ENCODE results near the gene ERN2.
"Not testable (repeated sequence)": the region's sequence is repeated elsewhere in the genome, so short reads cannot be mapped to it uniquely, and the experiment has no call there.

Gene ERN2

DNA sequence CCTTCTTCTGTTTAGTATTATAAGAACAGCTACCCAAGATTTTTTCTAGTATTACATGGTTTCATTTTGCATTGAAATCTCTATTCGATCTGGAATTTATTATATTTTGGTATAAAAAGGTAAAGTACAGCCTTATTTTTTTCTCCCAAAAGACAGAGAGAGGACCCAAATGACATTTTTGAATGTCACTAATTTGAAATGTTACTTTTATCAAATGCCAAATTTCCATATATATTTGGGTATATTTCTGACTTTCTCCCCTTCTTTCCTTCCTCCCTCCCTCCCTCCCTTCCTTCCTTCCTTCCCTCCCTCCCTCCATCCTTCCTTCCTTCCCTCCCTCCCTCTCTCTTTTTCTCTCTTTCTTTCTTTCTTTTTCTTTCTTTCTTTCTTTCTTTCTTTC, 35.6 kb upstream of the ERN2 start:
- in situ Hi-C loops (cut with MboI; ENCODE audit: low pct_unique_long_range_greater_than_20kb, low sequenced_read_pairs, unreplicated experiment), result no loop called here
- TF ChIP-seq, protein P1, sequence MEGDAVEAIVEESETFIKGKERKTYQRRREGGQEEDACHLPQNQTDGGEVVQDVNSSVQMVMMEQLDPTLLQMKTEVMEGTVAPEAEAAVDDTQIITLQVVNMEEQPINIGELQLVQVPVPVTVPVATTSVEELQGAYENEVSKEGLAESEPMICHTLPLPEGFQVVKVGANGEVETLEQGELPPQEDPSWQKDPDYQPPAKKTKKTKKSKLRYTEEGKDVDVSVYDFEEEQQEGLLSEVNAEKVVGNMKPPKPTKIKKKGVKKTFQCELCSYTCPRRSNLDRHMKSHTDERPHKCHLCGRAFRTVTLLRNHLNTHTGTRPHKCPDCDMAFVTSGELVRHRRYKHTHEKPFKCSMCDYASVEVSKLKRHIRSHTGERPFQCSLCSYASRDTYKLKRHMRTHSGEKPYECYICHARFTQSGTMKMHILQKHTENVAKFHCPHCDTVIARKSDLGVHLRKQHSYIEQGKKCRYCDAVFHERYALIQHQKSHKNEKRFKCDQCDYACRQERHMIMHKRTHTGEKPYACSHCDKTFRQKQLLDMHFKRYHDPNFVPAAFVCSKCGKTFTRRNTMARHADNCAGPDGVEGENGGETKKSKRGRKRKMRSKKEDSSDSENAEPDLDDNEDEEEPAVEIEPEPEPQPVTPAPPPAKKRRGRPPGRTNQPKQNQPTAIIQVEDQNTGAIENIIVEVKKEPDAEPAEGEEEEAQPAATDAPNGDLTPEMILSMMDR (IDR thresholded peaks at IDR 0.05; ENCODE audit: extremely low read depth, insufficient read depth, missing control alignments), result no peak
- no peak for DNase-seq (ENCODE audit: low spot score)

DNA sequence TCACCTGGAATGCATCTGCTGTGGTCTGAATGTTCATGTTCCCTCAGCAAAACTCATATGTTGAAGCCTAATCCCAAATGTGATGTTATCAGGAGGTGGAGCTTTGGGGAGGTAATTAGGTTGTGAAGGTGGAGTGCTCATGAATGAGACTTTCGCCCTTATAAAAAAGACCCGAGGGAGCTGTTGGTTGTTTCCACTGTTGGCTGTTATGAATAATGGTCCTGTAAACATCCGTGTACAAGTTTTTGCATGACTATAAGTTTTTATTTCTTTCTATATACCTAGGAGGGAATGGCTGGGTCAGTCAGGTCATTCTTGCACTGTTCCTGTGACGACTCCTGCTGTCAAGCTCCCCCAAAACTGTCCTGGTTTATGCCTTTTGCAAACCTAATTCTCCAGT, 32.2 kb upstream of the ERN2 start:
- in situ Hi-C loops (cut with MboI; ENCODE audit: low pct_unique_long_range_greater_than_20kb, low sequenced_read_pairs, unreplicated experiment), result no loop called here
- no peak for DNase-seq (ENCODE audit: low spot score)
- TF ChIP-seq, protein P1 (IDR thresholded peaks at IDR 0.05; ENCODE audit: extremely low read depth, insufficient read depth, missing control alignments), result no peak

DNA sequence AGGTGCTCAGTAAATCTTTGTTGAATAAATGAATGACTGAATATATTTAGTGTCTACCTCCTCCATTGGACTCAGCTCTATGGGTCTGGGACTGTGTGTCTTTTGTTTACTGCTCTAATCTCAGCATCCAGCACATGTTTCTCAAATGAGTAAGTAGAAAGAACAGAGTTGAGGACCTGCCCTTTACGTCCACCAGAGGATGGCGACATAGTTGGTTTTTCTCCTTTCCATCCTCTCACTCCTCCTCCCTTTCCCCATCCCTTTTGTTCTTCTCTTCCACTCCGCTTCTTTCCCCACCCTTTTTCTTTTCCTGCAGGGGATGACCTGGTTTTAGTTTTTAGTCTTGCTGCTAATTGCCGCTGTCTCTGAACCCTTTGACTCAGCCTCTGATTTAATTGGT, 29.7 kb upstream of the ERN2 start:
- DNase-seq (ENCODE audit: low spot score), result no peak
- in situ Hi-C loops (cut with MboI; ENCODE audit: low pct_unique_long_range_greater_than_20kb, low sequenced_read_pairs, unreplicated experiment), result no loop called here

DNA sequence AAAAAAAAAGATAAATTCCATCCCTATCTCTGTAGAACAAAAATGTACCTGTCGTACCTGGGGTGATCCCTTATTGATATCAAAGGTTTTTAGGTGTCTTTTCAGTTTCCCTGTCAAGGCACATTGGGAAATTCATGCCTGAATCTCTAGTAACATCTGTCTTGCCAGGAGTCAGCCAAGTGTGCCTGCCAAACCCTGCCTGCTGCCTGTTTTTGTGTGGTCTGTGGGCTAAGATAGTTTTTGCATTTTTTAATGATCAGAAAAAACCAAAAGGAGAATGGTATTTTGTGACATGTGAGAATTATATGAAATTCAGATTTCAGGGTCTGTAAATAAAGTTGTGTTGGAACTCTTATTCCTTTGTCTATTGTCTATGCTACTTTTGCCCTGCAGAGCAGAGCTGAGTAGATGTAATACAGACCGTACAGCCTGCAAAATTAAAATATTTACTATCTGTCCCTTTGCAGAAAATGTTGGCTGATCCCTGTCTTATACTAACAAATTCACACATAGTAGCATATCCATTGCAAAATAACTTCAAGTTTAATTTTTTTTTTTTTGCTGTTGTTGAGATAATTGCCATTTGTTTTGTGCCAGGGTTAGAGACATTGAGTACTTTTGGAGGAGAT, 28.8 kb upstream of the ERN2 start:
- TF ChIP-seq, protein P1 (IDR thresholded peaks at IDR 0.05; ENCODE audit: extremely low read depth, insufficient read depth, missing control alignments), result no peak
- in situ Hi-C loops (cut with MboI; ENCODE audit: low pct_unique_long_range_greater_than_20kb, low sequenced_read_pairs, unreplicated experiment), result no loop called here
- DNase-seq (ENCODE audit: low spot score), result no peak

More for the DNA sequence above, 29.7 kb upstream of the ERN2 start:
- TF ChIP-seq, protein P1 (IDR thresholded peaks at IDR 0.05; ENCODE audit: extremely low read depth, insufficient read depth, missing control alignments), result no peak

DNA sequence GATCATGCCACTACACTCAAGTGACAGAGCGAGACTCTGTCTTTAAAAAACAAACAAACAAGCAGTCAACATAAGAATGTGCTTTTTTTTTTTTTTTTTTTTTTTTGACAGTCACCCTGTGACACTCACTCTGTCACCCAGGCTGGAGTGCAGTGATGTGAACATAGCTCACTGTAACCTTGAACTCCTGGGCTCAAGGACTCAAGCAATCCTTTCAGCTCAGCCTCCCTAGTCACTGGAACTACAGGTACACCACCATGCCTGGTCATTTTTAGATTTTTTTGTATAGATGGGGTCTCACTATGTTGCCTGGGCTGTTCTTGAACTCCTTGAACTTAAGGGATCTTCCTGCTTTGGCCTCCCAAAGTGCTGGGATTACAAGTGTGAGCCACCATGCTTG, 26.5 kb upstream of the ERN2 start:
- no peak for DNase-seq (ENCODE audit: low spot score)
- in situ Hi-C loops (cut with MboI; ENCODE audit: low pct_unique_long_range_greater_than_20kb, low sequenced_read_pairs, unreplicated experiment), result no loop called here
- TF ChIP-seq, protein P1 (IDR thresholded peaks at IDR 0.05; ENCODE audit: extremely low read depth, insufficient read depth, missing control alignments), result no peak

DNA sequence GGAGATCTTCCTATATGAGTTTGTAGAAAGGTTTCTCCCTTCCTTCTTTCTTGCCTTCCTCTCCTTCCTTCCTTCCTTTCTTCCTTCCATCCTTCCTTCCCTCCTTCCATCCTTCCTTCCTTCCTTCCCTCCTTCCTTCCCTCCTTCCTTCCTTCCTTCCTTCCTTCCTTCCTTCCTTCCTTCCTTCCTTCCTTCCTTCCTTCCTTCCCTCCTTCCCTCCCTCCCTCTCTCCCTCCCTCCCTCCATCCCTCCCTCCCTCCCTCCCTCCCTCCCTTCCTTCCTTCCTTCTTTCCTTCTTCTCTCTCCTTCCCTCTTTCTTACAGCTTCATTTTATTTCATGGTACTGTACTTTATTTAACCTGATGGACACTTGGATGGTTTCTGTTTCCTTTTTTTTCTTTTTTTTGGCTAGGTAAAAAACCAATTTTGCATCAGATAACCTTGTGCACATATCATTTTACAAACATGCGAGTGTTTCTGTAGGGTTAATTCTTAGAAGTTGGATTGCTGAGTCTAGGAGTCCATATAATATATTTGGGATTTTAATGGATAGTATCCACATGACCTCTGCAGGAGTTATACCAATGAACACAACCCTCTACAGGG, 24.5 kb upstream of the ERN2 start:
- in situ Hi-C loops (cut with MboI; ENCODE audit: low pct_unique_long_range_greater_than_20kb, low sequenced_read_pairs, unreplicated experiment); DNase-seq (ENCODE audit: low spot score): not testable (repeated sequence)

DNA sequence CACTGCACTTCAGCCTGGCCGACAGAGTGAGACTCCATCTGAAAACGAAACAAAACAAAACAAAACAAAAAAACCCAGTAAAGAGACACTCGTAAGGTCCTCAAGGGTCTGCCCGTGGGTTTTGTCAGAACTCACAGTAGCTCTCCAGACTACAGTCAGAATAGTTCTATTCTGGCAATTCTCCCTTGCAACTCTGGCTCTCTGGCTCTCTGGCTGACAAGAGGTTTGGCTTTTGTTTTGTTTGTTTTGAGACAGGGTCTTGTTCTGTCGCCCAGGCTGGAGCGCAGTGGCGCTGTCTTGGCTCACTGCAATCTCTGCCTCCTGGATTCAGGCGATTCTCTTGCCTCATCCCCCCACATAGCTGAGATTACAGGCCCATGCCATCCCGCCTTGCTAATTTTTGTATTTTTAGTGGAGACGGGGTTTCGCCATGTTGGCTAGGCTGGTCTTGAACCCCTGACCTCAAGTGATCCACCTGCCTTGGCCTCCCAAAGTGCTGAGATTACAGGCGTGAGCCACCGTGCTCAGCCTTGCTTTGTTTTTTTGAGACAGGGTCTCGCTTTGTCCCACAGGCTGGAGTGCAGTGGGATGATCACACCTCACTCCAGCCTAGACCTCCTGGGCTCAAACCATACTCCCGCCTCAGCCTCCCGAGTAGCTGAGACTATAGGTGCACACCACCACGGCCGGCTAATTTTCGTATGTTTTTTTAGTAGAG, 21.3 kb upstream of the ERN2 start:
- TF ChIP-seq, protein P1 (IDR thresholded peaks at IDR 0.05; ENCODE audit: extremely low read depth, insufficient read depth, missing control alignments), result no peak
- in situ Hi-C loops (cut with MboI; ENCODE audit: low pct_unique_long_range_greater_than_20kb, low sequenced_read_pairs, unreplicated experiment), result no loop called here
- no peak for DNase-seq (ENCODE audit: low spot score)
